Measurements from ENCODE around the gene DNASE1L2. TPM values are rescaled to one million over a fixed set of nuclear protein-coding genes. Genes with fewer than 3 reads are reported as not detected.
A peak's percentile ranks its signal among the peaks of the same experiment; 100 is the strongest.

Gene DNASE1L2
- total RNA-seq, 1 donor from 2014 or later = 2.0 TPM

GRCh38 chr16:2242598-2242997 is 6.4 kb downstream of the DNASE1L2 start:
- no peak for TF ChIP-seq CTCF (IDR thresholded peaks at IDR 0.05)
- H3K4me1 ChIP-seq = peaks cover 8% of the 10 kb centered on the region
- ATAC-seq (no peak), DNase-seq (no peak)
- peaks cover 59% of the 10 kb centered on the region for H3K36me3 ChIP-seq
- H3K27ac ChIP-seq = no peak overlapping the region
- H3K4me3 ChIP-seq = no peak overlapping the region
- H3K27me3 ChIP-seq (ENCODE audit: low read depth) = peaks cover 4% of the 10 kb centered on the region
- intact Hi-C loops (cut with DNase I) = no loop called here
- H3K9me3 ChIP-seq = no peaks in the 10 kb centered on the region

- DNase-seq (no peak), ATAC-seq (no peak)
- Histone ChIP-seq H3K4me3 (no peak overlapping the region), H3K27me3 (ENCODE audit: low read depth) (no peaks in the 10 kb centered on the region), H3K36me3 (peaks cover 63% of the 10 kb centered on the region), H3K9me3 (no peaks in the 10 kb centered on the region), H3K4me1 (peaks cover 3% of the 10 kb centered on the region), H3K27ac (no peak overlapping the region)
- intact Hi-C loops (cut with DNase I) = no loop called here
- TF ChIP-seq CTCF (IDR thresholded peaks at IDR 0.05) = no peak
These were observed 6.8 kb downstream of the DNASE1L2 start for GRCh38 chr16:2243031-2243528.

- H3K9me3 ChIP-seq = no peaks in the 10 kb centered on the region
- intact Hi-C loops (cut with DNase I) = no loop called here
- H3K4me1 ChIP-seq = no peaks in the 10 kb centered on the region
- no peaks in the 10 kb centered on the region for H3K27me3 ChIP-seq (ENCODE audit: low read depth)
- DNase-seq (no peak), ATAC-seq (peak in 1 of 2 donors; percentile 5)
- H3K27ac ChIP-seq = no peak overlapping the region
- TF ChIP-seq CTCF (IDR thresholded peaks at IDR 0.05) = no peak
- H3K36me3 ChIP-seq = peaks cover 63% of the 10 kb centered on the region
- H3K4me3 ChIP-seq = no peak overlapping the region
These were observed 7.5 kb downstream of the DNASE1L2 start for GRCh38 chr16:2243781-2244180.

GRCh38 chr16:2244301-2244700 is 8.1 kb downstream of the DNASE1L2 start:
- intact Hi-C loops (cut with DNase I) = no loop called here
- no peak for TF ChIP-seq CTCF (IDR thresholded peaks at IDR 0.05)
- H3K9me3 ChIP-seq = no peaks in the 10 kb centered on the region
- H3K27ac ChIP-seq = no peak overlapping the region
- no peak overlapping the region for H3K4me3 ChIP-seq
- no peaks in the 10 kb centered on the region for H3K4me1 ChIP-seq
- no peak for DNase-seq
- no peaks in the 10 kb centered on the region for H3K27me3 ChIP-seq (ENCODE audit: low read depth)
- peaks cover 66% of the 10 kb centered on the region for H3K36me3 ChIP-seq
- peak; percentile 13 to 19 for ATAC-seq

GRCh38 chr16:2244926-2245795 is 8.9 kb downstream of the DNASE1L2 start:
- TF ChIP-seq CTCF (IDR thresholded peaks at IDR 0.05) = no peak
- Histone ChIP-seq H3K27me3 (ENCODE audit: low read depth) (no peaks in the 10 kb centered on the region), H3K36me3 (peaks cover 63% of the 10 kb centered on the region), H3K4me3 (no peak overlapping the region), H3K4me1 (peaks cover 4% of the 10 kb centered on the region), H3K9me3 (no peaks in the 10 kb centered on the region), H3K27ac (no peak overlapping the region)
- intact Hi-C loops (cut with DNase I) = no loop called here
- DNase-seq (no peak), ATAC-seq (no peak)

Data from lower lobe of right lung (tissue), 2 donors.